SK-MEL-5 (cell line): ENCODE data around the gene GPR160. TPM values are rescaled to one million over a fixed set of nuclear protein-coding genes. Genes with fewer than 3 reads are reported as not detected.

Experiments used
- DNase-seq: peaks from one replicate; pipeline ENCODE4 v3.0.0-alpha.2; 2016; ENCODE audit warnings: low read depth, low spot score
- in situ Hi-C: cut with HindIII; loops from 2 replicates; pipeline ENCODE4 v1.10.0; 2016; ENCODE audit warnings: low sequenced_read_pairs, high pct_unique_total_duplicates, low pct_unique_long_range_greater_than_20kb
- total RNA-seq: library from RNA; depleted of rRNA; stranded (reverse); fragments of >200 nt; shearing (Covaris generic); gene quantifications from 2 replicates; pipeline ENCODE4 v1.2.3, GENCODE V29; 2014

The GPR160 gene
- total RNA-seq, 1 experiment from 2014 or later, result 3.7 TPM

DNA sequence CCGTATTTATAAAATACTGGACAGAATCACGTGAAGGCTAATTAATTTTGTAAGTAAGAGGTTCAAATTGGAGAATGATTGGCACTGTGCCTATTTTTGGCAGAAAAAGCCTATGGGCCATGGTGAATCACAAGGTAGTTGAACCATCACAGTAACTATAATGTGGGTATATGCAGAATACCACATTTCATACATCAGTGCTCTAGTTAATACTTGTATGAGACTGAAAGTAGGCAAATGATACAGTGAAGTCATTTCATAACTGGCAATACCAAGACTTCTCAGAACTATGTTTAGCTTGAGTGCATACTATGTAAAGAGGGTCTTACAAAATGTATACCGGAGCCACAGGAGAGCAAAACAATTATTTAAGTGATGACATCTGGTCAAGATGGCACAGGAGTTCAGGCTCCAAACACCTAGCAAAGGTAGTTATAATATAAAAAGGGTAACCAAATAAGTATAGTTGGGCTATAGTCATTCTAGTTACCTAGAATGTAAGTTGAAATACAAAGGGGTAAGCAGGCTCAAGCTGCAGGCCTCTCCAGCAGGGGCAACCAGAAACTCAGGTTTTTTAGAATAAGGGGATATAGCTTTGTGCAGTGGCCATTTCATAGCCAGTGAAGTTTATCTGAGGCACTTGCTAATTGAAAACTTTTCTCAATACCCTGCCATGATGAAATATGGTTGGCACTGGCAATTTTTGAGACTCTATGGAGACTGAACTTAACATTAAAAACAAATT is 19.1 kb downstream of the GPR160 start:
- DNase-seq, result no peak
- in situ Hi-C loops, result no loop called here

- DNase-seq, result no peak
- in situ Hi-C loops, result no loop called here
These were observed 19.8 kb downstream of the GPR160 start for GRCh38 chr3:170057550-170057949.

DNA sequence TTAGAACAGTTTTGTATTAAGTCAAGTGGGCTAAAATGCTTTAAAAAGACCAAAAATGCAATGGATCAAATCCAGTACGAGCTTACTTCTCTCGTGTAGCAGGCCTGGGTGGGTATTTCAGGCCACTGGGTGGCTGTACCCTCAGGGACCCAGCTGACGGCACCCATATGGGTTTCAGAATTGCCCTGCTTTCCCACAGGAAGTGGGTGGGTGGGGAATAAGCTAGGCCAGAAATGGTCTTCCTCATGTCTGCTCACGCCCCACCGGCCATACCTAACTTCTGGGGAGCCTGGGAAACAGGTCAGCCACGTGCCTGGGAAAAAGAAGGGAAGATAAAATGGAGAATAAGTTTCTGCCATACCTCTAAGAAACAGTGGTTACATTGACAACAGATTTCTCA is 20.3 kb downstream of the GPR160 start:
- no peak for DNase-seq
- in situ Hi-C loops, result no loop called here

DNA sequence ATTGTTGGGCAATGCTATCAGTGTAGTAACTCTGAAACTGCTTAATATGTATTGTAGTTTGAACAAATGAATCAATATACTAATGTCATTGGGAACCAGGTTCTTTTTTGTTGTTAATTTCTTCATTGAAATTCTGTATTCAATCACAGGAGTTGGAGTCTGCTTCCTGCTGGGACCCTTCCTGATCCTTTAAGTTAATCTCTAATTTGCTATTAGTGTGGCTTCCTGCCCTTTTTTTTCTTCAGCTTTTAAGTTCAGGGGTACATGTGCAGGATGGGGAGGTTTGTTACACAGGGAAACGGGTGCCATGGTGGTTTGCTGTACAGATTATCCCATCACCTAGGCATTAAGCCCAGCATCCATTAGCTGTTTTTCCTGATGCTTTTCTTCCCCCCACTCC is 21.7 kb downstream of the GPR160 start:
- in situ Hi-C loops, result no loop called here
- DNase-seq, result no peak

DNA sequence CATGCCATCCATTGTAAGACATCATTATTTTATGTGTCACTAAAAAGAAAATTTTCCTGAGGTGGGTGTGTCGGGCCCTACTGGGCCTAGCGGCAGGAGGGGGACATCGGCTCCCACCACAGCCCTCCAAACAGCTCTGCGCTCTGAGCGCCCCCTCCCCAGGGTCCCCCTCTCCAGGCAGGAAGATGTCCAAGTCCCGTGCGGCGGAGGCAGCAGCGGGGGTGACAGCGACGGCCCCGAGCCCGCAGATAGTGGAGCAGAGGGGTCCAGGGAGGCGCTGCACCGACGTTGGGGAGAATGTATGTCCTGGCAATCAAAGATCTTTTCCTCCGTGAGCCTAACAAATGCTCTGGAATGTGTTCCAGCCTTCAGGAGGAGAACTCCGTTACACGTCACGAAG is 24.3 kb downstream of the GPR160 start:
- DNase-seq, result no peak
- in situ Hi-C loops, result no loop called here

DNA sequence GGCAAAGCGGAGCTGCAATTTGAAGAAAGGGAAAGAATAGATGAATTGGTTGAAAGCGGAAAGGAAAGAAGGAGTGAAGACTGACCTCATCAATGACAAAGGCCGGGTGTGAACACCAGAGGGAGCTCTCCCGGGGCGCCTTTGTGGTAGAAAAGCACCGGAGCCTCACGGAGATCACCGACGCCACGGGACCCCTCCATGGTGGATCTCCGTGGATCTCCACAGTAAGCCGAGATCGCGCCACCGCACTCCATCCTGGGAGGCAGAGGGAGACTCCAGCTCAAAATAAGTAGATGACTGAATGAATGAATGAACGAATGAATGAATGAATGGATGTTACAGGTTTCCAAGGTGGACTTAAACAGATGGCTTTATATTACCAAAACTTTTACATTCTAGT is 25.0 kb downstream of the GPR160 start:
- no peak for DNase-seq
- in situ Hi-C loops, result no loop called here

GRCh38 chr3:170063691-170064090 is 25.9 kb downstream of the GPR160 start:
- in situ Hi-C loops, result no loop called here
- no peak for DNase-seq

GRCh38 chr3:170064108-170064507 is 26.3 kb downstream of the GPR160 start:
- in situ Hi-C loops, result no loop called here
- no peak for DNase-seq

DNA sequence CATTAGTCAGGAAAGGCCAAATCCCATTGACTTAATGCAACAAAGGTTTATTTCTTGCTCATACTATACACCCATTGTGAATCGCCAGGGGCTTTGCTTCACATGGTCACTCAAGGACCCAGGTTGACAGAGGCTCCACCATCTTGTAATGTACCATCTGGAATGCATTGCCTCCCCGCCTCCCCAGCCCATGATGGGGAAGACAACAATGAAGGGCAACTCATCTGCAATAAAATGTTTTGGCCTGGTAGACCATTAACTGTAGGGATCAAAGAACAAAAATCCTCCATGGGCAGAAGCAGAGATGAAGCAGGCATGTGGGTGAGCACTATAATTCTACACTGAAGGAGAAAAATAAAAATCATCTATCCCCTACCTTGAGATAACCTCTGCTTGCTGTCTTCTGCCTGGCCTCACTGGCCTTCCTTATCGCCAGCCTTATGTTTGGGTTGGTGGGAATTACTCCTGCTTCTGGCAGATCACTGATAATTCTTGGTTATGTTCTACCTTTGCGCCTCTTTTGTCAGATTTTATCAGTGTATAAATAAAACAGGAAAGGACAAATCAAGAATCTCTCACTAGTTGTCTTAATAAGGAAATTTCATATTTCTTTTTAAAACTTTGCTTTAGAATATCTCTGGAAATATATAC is 37.8 kb downstream of the GPR160 start:
- in situ Hi-C loops, result no loop called here

DNA sequence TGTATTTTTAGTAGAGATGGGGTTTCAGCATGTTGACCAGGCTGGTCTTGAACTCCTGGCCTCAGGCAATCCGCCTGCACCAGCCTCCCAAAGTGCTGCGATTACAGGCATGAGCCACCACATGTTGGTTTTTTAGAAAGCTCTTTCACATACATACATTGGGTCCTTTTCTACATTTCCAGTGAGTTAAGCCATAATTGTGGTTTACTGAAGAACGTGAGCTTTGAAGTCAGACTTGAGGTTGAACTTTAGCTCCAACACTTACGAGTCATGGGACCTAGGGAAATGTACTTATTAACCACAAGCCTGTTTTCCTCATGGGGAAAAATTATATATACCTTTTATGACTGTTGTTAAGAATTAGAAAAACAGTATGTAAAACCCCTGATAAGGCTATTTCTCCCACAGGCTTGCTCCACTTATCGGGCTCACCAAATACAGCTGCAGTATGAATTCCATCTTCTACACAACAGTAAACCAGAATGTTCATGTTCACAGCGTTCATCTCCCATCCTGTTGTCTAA is 39.0 kb downstream of the GPR160 start:
- in situ Hi-C loops, result no loop called here
- no peak for DNase-seq

More for the DNA sequence above, 37.8 kb downstream of the GPR160 start:
- DNase-seq, result no peak

- in situ Hi-C loops, result no loop called here
- no peak for DNase-seq
These were observed 39.6 kb downstream of the GPR160 start for GRCh38 chr3:170077361-170077760.

DNA sequence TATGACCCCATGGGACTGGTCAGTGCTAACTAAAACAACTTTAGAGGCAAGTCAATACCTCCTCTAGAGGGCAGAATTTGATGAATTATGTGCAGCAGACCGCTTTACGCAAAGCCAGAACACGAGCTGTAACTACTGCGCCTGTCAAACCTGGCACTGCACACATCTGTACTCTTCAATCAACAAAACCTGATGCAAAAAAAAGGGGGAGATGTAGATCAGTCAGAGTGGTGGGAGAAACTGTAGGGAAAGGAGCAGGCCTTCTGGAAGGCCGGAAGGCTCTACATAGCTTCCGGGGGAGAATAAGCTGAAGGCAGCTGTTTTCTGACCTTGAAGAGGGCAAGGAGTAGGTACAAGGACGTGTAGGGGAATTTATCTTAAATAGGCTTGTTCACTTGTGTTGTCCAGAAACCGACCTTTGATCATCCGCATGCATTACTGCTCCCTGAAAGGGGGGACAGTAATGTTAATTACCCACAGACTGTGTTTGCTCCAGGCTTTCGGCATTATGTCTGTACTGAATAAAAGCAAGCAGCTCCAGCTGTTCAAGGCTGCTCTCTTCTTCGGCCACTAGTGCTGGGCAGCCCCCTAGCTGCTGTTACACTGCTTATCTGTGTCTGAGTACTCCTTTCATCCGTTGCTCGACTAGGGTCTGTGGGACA is 41.0 kb downstream of the GPR160 start:
- no peak for DNase-seq
- in situ Hi-C loops, result no loop called here

- in situ Hi-C loops, result no loop called here
- DNase-seq, result no peak
These were observed 41.9 kb downstream of the GPR160 start for GRCh38 chr3:170079536-170080165.

GRCh38 chr3:170080605-170081004 is 42.8 kb downstream of the GPR160 start:
- in situ Hi-C loops, result no loop called here
- no peak for DNase-seq

GRCh38 chr3:170081079-170081741 is 43.4 kb downstream of the GPR160 start:
- in situ Hi-C loops, result no loop called here
- DNase-seq, result no peak

GRCh38 chr3:170083343-170083742 is 45.5 kb downstream of the GPR160 start:
- no peak for DNase-seq
- in situ Hi-C loops, result no loop called here

- in situ Hi-C loops, result no loop called here
- DNase-seq, result no peak
These were observed 47.6 kb downstream of the GPR160 start for GRCh38 chr3:170085396-170085795.
